Bladder microvascular endothelial cell (primary cell): Measurements from ENCODE around the gene CCDC187. TPM values are rescaled to one million over a fixed set of nuclear protein-coding genes. Genes with fewer than 3 reads are reported as not detected.

ENCODE experiments used
- total RNA-seq: library from RNA; depleted of rRNA; stranded (reverse); fragments of >200 nt; gene quantifications from 2 replicates; pipeline ENCODE4 v1.2.3, GENCODE V29; 2014

The CCDC187 gene
- total RNA-seq: not detected in 2 replicates

GRCh38 chr9:136303825-136304416 is at the start of gene CCDC187:
TSS of gene CCDC187 (minus strand) at chr9:136304094. CDS start at chr9:136303830, 264 bp downstream.

GRCh38 chr9:136327304-136327974 is 23.5 kb upstream of the CCDC187 start, which contains the start of gene GPSM1:
TSS of gene GPSM1 (plus strand) at chr9:136327539. CDS start at chr9:136327696, 157 bp downstream.

DNA sequence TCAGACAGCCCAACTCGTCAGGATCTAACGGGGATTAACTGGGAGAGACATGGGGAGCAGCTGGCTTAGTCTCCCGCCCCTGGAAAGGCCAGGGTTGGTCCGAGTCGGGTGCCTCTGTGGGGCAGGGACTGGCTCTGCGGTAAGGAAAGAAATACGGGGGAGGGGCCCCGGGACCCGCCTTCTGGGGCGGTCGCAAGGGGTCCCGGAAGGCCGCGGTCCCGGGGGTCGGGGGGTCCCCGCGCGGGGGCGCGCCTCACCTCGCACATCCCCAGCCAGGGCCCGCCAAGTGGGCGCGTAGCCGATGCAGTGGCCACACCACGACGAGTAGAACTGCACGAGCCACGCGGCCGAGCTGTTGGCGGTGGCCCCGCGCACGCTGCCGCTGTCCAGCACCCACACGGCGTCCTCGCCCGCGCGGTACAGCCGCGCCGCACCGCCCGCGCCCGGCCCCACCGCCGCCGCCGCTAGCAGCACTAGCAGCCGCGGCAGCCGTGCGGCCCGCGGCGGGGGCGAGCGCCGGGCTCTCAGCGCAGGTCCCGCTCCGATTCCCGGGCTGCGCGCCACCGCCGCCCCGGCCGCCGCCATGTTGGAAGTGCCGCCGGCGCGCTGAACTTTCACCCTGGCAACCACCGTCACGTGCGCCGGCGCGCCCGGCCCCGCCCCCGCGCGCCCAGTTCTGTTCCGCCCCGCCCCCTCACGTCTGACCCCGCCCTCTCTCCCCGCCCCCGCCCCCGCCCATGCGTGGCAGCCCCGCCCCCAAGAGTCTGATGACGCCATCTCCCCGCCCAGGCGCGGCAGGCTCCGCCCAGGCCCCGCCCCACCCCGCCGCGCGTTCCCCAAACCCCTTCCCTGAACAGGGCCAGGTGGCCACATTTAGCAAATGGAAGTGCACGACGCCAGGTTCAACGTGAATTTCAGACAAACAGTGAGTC is 58.4 kb downstream of the CCDC187 start, which contains the start of gene QSOX2:
Gene QSOX2, minus strand, starts transcription at position 594 of the 932 bp plus-strand sequence. Its CDS starts 9 bp downstream, at position 585.

DNA sequence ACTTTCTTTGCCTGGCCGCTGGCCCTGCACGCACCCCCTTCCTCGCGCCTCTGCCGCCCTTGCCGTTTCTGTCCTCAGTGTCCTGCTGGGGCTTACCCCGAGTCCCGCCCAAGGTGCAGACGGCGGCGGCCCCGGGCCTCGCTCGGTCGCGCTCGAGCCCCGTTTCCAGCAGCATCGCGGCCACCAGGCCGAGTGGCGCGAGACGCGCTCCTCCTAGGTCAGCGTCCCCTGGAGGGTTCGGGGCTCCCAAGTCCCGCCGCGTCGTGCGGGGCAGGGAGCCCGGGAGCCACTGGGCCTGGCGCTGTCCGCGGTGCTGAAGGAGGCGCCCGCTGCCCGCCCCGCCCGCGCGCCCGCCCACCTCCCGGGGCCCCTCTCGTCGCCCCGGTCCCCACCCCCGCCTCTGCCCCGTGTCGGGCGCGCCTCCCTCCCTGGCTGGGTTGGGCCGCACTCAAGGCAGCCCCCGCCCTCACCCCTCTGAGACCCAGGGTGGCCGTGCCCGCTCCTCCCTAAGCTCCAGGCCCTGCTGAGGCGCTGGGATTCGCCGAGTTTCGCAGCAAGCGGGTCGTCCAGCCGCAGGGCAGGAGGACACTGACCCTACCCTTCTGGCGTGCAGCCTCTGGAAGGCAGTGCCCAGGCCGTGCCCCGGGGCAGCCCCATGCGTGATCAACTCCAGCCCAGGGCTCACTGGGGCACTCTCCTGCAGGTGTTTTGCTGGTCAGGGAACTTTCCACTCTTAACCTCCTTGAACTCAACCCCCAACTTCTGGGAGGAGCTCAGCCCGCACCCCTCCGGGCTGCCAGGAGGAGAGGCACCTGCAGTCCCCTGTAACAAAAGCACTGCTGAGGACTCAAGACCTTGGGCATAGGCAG is 98.8 kb downstream of the CCDC187 start, which contains the start of gene LHX3:
Gene LHX3, minus strand, starts transcription at position 291 of the 869 bp plus-strand sequence. Its CDS starts 116 bp downstream, at position 175.

Other genes with a start within 250 kb of the CCDC187 start
- gene NACC2, start 208.8 kb downstream of the CCDC187 start, total RNA-seq: 12.5 and 20.0 TPM in 2 replicates
- 40.6 and 48.5 TPM in 2 replicates for gene TMEM250, start 185.2 kb downstream of the CCDC187 start, total RNA-seq
- not detected in 2 replicates for gene LHX3, start 99.0 kb downstream of the CCDC187 start, total RNA-seq
- gene QSOX2, start 58.3 kb downstream of the CCDC187 start, total RNA-seq: 5.5 and 19.4 TPM in 2 replicates
- 10.0 and 30.0 TPM in 2 replicates for gene GPSM1, start 23.4 kb upstream of the CCDC187 start, total RNA-seq
- 9.8 and 12.6 TPM in 2 replicates for gene DNLZ, start 59.6 kb upstream of the CCDC187 start, total RNA-seq
- gene CARD9, start 69.6 kb upstream of the CCDC187 start, total RNA-seq: 0.16 and 0.50 TPM in 2 replicates
- gene SNAPC4, start 96.1 kb upstream of the CCDC187 start, total RNA-seq: 4.5 and 10.1 TPM in 2 replicates
- gene ENTR1, start 106.5 kb upstream of the CCDC187 start, total RNA-seq: 21.4 and 34.0 TPM in 2 replicates
- gene PMPCA, start 106.6 kb upstream of the CCDC187 start, total RNA-seq: 30.4 and 37.3 TPM in 2 replicates
- gene INPP5E, start 135.8 kb upstream of the CCDC187 start, total RNA-seq: 5.3 and 8.1 TPM in 2 replicates
- gene SEC16A, start 178.9 kb upstream of the CCDC187 start, total RNA-seq: 15.1 and 36.7 TPM in 2 replicates
- gene NOTCH1, start 242.0 kb upstream of the CCDC187 start, total RNA-seq: 132 and 251 TPM in 2 replicates